ENCODE results near the gene CLEC2D.
"Not testable (repeated sequence)": the region's sequence is repeated elsewhere in the genome, so short reads cannot be mapped to it uniquely, and the experiment has no call there.

Gene CLEC2D

GRCh38 chr12:9651265-9651729 lies 18.2 kb upstream of the CLEC2D start:
- no peak for DNase-seq (ENCODE audit: low read depth in 2 of 2)

GRCh38 chr12:9660046-9660445 lies 9.5 kb upstream of the CLEC2D start:
- DNase-seq (ENCODE audit: low read depth in 2 of 2) = no peak

GRCh38 chr12:9661720-9662119 lies 7.8 kb upstream of the CLEC2D start:
- no peak for DNase-seq (ENCODE audit: low read depth in 2 of 2)

GRCh38 chr12:9662488-9662887 lies 7.0 kb upstream of the CLEC2D start:
- no peak for DNase-seq (ENCODE audit: low read depth in 2 of 2)

GRCh38 chr12:9667403-9668160 lies 1.9 kb upstream of the CLEC2D start:
- DNase-seq (ENCODE audit: low read depth in 2 of 2) = no peak

GRCh38 chr12:9668161-9669018 lies 1.1 kb upstream of the CLEC2D start:
- DNase-seq (ENCODE audit: low read depth in 2 of 2) = no peak

GRCh38 chr12:9669019-9669326 lies 540 bp upstream of the CLEC2D start:
- DNase-seq (ENCODE audit: low read depth in 2 of 2) = no peak

GRCh38 chr12:9672340-9672739 lies 2.8 kb downstream of the CLEC2D start:
- not testable (repeated sequence) for DNase-seq (ENCODE audit: low read depth in 2 of 2)

GRCh38 chr12:9673404-9674225 lies 4.1 kb downstream of the CLEC2D start:
- DNase-seq (ENCODE audit: low read depth in 2 of 2) = no peak

GRCh38 chr12:9674226-9674590 lies 4.7 kb downstream of the CLEC2D start:
- DNase-seq (ENCODE audit: low read depth in 2 of 2) = no peak

GRCh38 chr12:9682508-9682907 lies 13.0 kb downstream of the CLEC2D start:
- DNase-seq (ENCODE audit: low read depth in 2 of 2) = not testable (repeated sequence)

GRCh38 chr12:9682949-9683348 lies 13.4 kb downstream of the CLEC2D start:
- DNase-seq (ENCODE audit: low read depth in 2 of 2) = not testable (repeated sequence)

GRCh38 chr12:9685366-9685765 lies 15.9 kb downstream of the CLEC2D start:
- not testable (repeated sequence) for DNase-seq (ENCODE audit: low read depth in 2 of 2)

GRCh38 chr12:9685915-9686314 lies 16.4 kb downstream of the CLEC2D start:
- DNase-seq (ENCODE audit: low read depth in 2 of 2) = no peak

- no peak for DNase-seq (ENCODE audit: low read depth in 2 of 2)
Observed at GRCh38 chr12:9687228-9687627, 17.7 kb downstream of the CLEC2D start.

- DNase-seq (ENCODE audit: low read depth in 2 of 2) = no peak
Observed at GRCh38 chr12:9692909-9693308, 23.4 kb downstream of the CLEC2D start.

- no peak for DNase-seq (ENCODE audit: low read depth in 2 of 2)
Observed at GRCh38 chr12:9694241-9694640, 24.7 kb downstream of the CLEC2D start.

GRCh38 chr12:9695150-9695549 lies 25.6 kb downstream of the CLEC2D start:
- not testable (repeated sequence) for DNase-seq (ENCODE audit: low read depth in 2 of 2)

GRCh38 chr12:9695661-9696060 lies 26.1 kb downstream of the CLEC2D start:
- not testable (repeated sequence) for DNase-seq (ENCODE audit: low read depth in 2 of 2)

- no peak for DNase-seq (ENCODE audit: low read depth in 2 of 2)
Observed at GRCh38 chr12:9697619-9698018, 28.1 kb downstream of the CLEC2D start.

GRCh38 chr12:9698681-9699080 lies 29.2 kb downstream of the CLEC2D start:
- no peak for DNase-seq (ENCODE audit: low read depth in 2 of 2)

- no peak for DNase-seq (ENCODE audit: low read depth in 2 of 2)
Observed at GRCh38 chr12:9699269-9699897, 29.9 kb downstream of the CLEC2D start.
